Astrocyte of the cerebellum (primary cell): Measurements from ENCODE around the gene PPP2R3B.

Source experiments
- DNase-seq: peaks from one replicate; pipeline ENCODE4 v3.0.0-alpha.2; 2011; ENCODE audit warnings: low read depth
- H3K4me3 ChIP-seq: 2 replicates; pipeline ENCODE4 v1.5.1; 2011; ENCODE audit warnings: mild to moderate bottlenecking, low read depth, low read length, moderate library complexity
- in situ Hi-C: cut with HindIII; loops from 2 replicates; pipeline ENCODE4 v1.10.0; 2017; ENCODE audit warnings: low sequenced_read_pairs
- TF ChIP-seq, protein P1 (sequence below): IDR thresholded peaks from 2 replicates; pipeline ENCODE4 v1.5.1; 2012; ENCODE audit warnings: low read length, low read depth, moderate library complexity, mild to moderate bottlenecking; ENCODE audit errors: missing control alignments

PPP2R3B gene

DNA sequence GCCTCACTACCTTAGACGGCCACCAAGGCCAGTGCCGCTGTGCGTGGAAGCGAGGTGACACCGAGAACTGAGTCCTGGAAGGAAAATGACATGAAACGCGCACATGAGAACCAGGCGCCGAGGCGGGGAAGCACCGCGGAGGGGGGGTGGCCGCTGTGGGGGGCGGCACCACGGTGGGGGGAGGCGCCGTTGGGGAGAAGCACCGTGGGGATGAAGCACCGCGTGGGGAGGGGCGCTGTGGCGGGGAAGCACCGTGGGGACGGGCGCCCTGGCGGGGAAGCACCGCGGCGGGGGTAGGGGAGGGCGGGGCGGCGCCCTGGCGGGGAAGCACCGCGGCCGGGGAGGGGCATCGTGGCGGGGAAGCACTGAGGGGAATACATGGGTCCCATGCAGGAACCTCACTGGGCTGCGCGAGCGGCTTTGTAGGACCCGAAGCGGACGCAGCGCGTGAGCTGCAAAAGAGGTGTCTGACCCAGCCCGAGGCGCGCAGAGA, 28.0 kb downstream of the PPP2R3B start:
- in situ Hi-C loops, result no loop called here
- no peak overlapping the region for H3K4me3 ChIP-seq
- TF ChIP-seq, protein P1, sequence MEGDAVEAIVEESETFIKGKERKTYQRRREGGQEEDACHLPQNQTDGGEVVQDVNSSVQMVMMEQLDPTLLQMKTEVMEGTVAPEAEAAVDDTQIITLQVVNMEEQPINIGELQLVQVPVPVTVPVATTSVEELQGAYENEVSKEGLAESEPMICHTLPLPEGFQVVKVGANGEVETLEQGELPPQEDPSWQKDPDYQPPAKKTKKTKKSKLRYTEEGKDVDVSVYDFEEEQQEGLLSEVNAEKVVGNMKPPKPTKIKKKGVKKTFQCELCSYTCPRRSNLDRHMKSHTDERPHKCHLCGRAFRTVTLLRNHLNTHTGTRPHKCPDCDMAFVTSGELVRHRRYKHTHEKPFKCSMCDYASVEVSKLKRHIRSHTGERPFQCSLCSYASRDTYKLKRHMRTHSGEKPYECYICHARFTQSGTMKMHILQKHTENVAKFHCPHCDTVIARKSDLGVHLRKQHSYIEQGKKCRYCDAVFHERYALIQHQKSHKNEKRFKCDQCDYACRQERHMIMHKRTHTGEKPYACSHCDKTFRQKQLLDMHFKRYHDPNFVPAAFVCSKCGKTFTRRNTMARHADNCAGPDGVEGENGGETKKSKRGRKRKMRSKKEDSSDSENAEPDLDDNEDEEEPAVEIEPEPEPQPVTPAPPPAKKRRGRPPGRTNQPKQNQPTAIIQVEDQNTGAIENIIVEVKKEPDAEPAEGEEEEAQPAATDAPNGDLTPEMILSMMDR, result no peak
- DNase-seq, result no peak

- TF ChIP-seq, protein P1, result no peak
- in situ Hi-C loops, result no loop called here
- H3K4me3 ChIP-seq, result no peak overlapping the region
- no peak for DNase-seq
These were observed 28.8 kb downstream of the PPP2R3B start for GRCh38 chrX:357693-358471.

- TF ChIP-seq, protein P1, result no peak
- no peak for DNase-seq
- no peak overlapping the region for H3K4me3 ChIP-seq
- in situ Hi-C loops, result no loop called here
These were observed 29.5 kb downstream of the PPP2R3B start for GRCh38 chrX:357035-357692.

DNA sequence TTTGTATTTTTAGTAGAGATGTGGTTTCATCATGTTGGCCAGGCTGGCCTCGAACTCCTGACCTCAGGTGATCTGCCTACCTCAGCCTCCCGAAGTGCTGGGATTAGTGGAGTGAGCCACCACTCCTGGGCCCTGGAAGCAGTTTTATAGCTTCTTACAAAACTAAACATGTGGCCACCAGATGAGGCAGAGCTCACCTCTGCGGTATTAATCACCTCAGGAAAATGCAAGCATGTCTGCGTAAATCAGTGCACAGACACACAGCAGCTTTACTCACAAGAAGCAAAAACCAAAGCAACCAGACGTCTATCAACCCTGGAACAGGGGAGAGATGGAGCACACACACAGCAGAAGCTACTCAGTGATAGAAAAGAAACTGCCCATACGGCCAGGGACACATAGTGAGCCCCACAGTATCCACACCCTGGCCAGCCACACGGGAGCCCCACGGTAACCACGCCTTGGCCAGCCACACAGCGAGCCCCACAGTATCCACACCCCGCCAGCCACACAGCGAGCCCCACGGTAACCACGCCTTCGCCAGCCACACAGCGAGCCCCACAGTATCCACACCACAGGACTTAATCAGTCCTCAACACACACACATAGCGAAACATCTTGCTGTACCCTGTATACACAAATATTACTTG, 30.2 kb downstream of the PPP2R3B start:
- TF ChIP-seq, protein P1, result no peak
- in situ Hi-C loops, result no loop called here
- DNase-seq, result peak; percentile 23
- no peak overlapping the region for H3K4me3 ChIP-seq

DNA sequence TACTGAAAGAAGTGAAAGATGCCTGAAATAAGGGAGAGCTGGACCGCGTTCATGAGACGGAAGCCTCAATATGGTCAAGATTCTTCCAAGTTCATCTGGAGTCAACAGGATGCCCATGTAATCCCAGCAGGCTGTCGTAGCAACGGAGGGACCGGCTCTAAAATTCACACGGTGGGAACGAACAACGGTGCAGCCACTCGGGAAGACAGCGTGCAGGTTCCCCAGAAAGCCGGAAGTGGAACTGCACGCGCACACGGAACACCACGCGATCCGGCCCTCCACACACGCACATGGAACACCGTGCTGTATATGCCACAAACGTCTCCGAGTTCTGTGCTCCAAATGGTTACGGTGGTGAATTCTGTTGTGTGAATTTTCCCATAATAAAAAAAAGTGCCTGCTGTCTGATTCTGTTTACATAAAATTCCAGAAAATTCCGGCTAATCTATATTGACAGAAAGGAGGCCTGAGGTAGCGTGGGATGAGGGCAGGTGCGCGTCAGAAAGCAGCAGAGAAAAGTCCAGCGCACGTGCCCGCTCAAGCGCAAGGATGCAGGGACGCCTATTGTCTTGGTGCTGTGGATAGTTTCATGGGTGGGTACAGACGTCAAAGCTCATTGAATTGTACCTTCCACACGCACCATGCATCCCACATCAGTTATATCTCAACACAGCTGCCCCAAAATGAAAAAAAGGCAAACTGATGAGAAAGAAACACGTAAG, 31.2 kb downstream of the PPP2R3B start:
- TF ChIP-seq, protein P1, result no peak
- DNase-seq, result no peak
- H3K4me3 ChIP-seq, result no peak overlapping the region
- in situ Hi-C loops, result no loop called here
